HEK293 (cell line): ENCODE data around the gene TAPBPL.

Experiments
- BCL11B ChIP-seq: fragments of 450-650 bp; formaldehyde crosslinking; IDR thresholded peaks from 2 replicates; pipeline ENCODE4 v1.5.1; 2016; ENCODE audit warnings: low read depth, missing biosample characterization, missing genetic modification characterization
- HOXD13 ChIP-seq: sonication (generic); formaldehyde crosslinking; IDR thresholded peaks from 2 replicates; pipeline ENCODE4 v1.8.0; 2022; ENCODE audit warnings: missing genetic modification reagents, borderline replicate concordance
- MYNN ChIP-seq: fragments of 450-650 bp; formaldehyde crosslinking; IDR thresholded peaks from 2 replicates; pipeline ENCODE4 v1.5.1; 2016; ENCODE audit warnings: missing biosample characterization, missing genetic modification characterization, borderline replicate concordance
- SCRT2 ChIP-seq: fragments of 450-650 bp; formaldehyde crosslinking; IDR thresholded peaks from 2 replicates; pipeline ENCODE4 v1.5.1; 2016; ENCODE audit warnings: missing biosample characterization, missing genetic modification characterization
- SP2 ChIP-seq: fragments of 450-650 bp; formaldehyde crosslinking; IDR thresholded peaks from 2 replicates; pipeline ENCODE4 v1.5.1; 2016; ENCODE audit warnings: missing biosample characterization, missing genetic modification characterization
- TRIM28 ChIP-seq: IDR thresholded peaks from 2 replicates; pipeline ENCODE4 v1.6.1; 2011; ENCODE audit warnings: low read length, control low read depth, borderline replicate concordance
- ZBTB21 ChIP-seq: fragments of 450-650 bp; formaldehyde crosslinking; IDR thresholded peaks from 2 replicates; pipeline ENCODE4 v1.5.1; 2017; ENCODE audit warnings: missing biosample characterization, missing genetic modification characterization
- ZFP37 ChIP-seq: fragments of 450-650 bp; formaldehyde crosslinking; IDR thresholded peaks from 2 replicates; pipeline ENCODE4 v1.5.1; 2016; ENCODE audit warnings: missing biosample characterization, missing genetic modification characterization
- ZNF169 ChIP-seq: fragments of 450-650 bp; formaldehyde crosslinking; IDR thresholded peaks from 2 replicates; pipeline ENCODE4 v1.5.1; 2016; ENCODE audit warnings: missing biosample characterization, missing genetic modification characterization
- ZNF174 ChIP-seq: fragments of 450-650 bp; formaldehyde crosslinking; IDR thresholded peaks from 2 replicates; pipeline ENCODE4 v1.5.0; 2017; ENCODE audit warnings: missing biosample characterization, mild to moderate bottlenecking, missing genetic modification characterization
- ZNF175 ChIP-seq: fragments of 450-650 bp; formaldehyde crosslinking; IDR thresholded peaks from 2 replicates; pipeline ENCODE4 v1.5.1; 2016; ENCODE audit warnings: missing biosample characterization, missing genetic modification characterization
- ZNF2 ChIP-seq: fragments of 450-650 bp; formaldehyde crosslinking; IDR thresholded peaks from 2 replicates; pipeline ENCODE4 v1.5.1; 2016; ENCODE audit warnings: missing biosample characterization, missing genetic modification characterization
- ZNF211 ChIP-seq: fragments of 450-650 bp; formaldehyde crosslinking; IDR thresholded peaks from 2 replicates; pipeline ENCODE4 v1.5.1; 2016; ENCODE audit warnings: low read depth, missing biosample characterization, missing genetic modification characterization
- ZNF248 ChIP-seq: fragments of 450-650 bp; formaldehyde crosslinking; IDR thresholded peaks from 2 replicates; pipeline ENCODE4 v1.5.1; 2017; ENCODE audit warnings: missing biosample characterization, missing genetic modification characterization
- ZNF266 ChIP-seq: fragments of 450-650 bp; formaldehyde crosslinking; IDR thresholded peaks from 2 replicates; pipeline ENCODE4 v1.5.1; 2016; ENCODE audit warnings: missing biosample characterization, missing genetic modification characterization, low read depth
- ZNF274 ChIP-seq, 2 experiments: fragments of 200-500 bp in 1 of 2; fragments of 450-650 bp in 1 of 2; sonication (Bioruptor generic) in 1 of 2; formaldehyde crosslinking in 1 of 2; IDR thresholded peaks; 2 replicates each; pipeline versions ENCODE4 v1.5.1 to v1.6.1; 2014 to 2016; ENCODE audit warnings: borderline replicate concordance in 1 of 2, inconsistent platforms in 1 of 2, low read length in 1 of 2, missing biosample characterization in 1 of 2, missing genetic modification characterization in 1 of 2
- ZNF324 ChIP-seq: fragments of 450-650 bp; formaldehyde crosslinking; IDR thresholded peaks from 2 replicates; pipeline ENCODE4 v1.5.1; 2016; ENCODE audit warnings: missing biosample characterization, missing genetic modification characterization
- ZNF335 ChIP-seq: fragments of 450-650 bp; formaldehyde crosslinking; conservative IDR thresholded peaks from 2 replicates; pipeline ENCODE4 v1.5.1; 2016; ENCODE audit warnings: missing biosample characterization, missing genetic modification characterization
- ZNF394 ChIP-seq: fragments of 450-650 bp; formaldehyde crosslinking; IDR thresholded peaks from 2 replicates; pipeline ENCODE4 v1.5.1; 2016; ENCODE audit warnings: missing biosample characterization, missing genetic modification characterization, mild to moderate bottlenecking, moderate library complexity, borderline replicate concordance
- ZNF473 ChIP-seq: fragments of 450-650 bp; formaldehyde crosslinking; IDR thresholded peaks from 2 replicates; pipeline ENCODE4 v1.5.1; 2017; ENCODE audit warnings: missing biosample characterization, missing genetic modification characterization
- ZNF560 ChIP-seq: fragments of 450-650 bp; formaldehyde crosslinking; IDR thresholded peaks from 2 replicates; pipeline ENCODE4 v1.5.1; 2017; ENCODE audit warnings: missing biosample characterization, missing genetic modification characterization, borderline replicate concordance
- ZNF571 ChIP-seq: fragments of 450-650 bp; formaldehyde crosslinking; IDR thresholded peaks from 2 replicates; pipeline ENCODE4 v1.5.0; 2017; ENCODE audit warnings: missing biosample characterization, missing genetic modification characterization
- ZNF623 ChIP-seq: fragments of 450-650 bp; formaldehyde crosslinking; IDR thresholded peaks from 2 replicates; pipeline ENCODE4 v1.5.1; 2016; ENCODE audit warnings: missing biosample characterization, missing genetic modification characterization
- ZNF629 ChIP-seq: fragments of 450-650 bp; formaldehyde crosslinking; IDR thresholded peaks from 2 replicates; pipeline ENCODE4 v1.5.1; 2017; ENCODE audit warnings: missing biosample characterization, missing genetic modification characterization
- ZNF660 ChIP-seq: fragments of 450-650 bp; IDR thresholded peaks from 2 replicates; pipeline ENCODE4 v1.5.1; 2018; ENCODE audit warnings: missing biosample characterization, mild to moderate bottlenecking, missing genetic modification characterization
- ZNF664 ChIP-seq: fragments of 450-650 bp; formaldehyde crosslinking; IDR thresholded peaks from 2 replicates; pipeline ENCODE4 v1.5.1; 2016; ENCODE audit warnings: missing biosample characterization, missing genetic modification characterization
- ZNF670 ChIP-seq: fragments of 450-650 bp; formaldehyde crosslinking; IDR thresholded peaks from 2 replicates; pipeline ENCODE4 v1.5.1; 2016; ENCODE audit warnings: missing biosample characterization, missing genetic modification characterization, low read depth
- ZNF777 ChIP-seq: fragments of 450-650 bp; formaldehyde crosslinking; IDR thresholded peaks from 2 replicates; pipeline ENCODE4 v1.5.1; 2017; ENCODE audit warnings: missing biosample characterization, missing genetic modification characterization, borderline replicate concordance
- ZNF785 ChIP-seq: fragments of 450-650 bp; formaldehyde crosslinking; IDR thresholded peaks from 2 replicates; pipeline ENCODE4 v1.5.1; 2016; ENCODE audit warnings: missing biosample characterization, missing genetic modification characterization
- TF ChIP-seq, protein P1 (sequence below): fragments of 450-650 bp; formaldehyde crosslinking; IDR thresholded peaks from 2 replicates; pipeline ENCODE4 v1.5.1; 2016; ENCODE audit warnings: missing biosample characterization, missing genetic modification characterization
- TF ChIP-seq, protein P2 (sequence below): fragments of 450-650 bp; formaldehyde crosslinking; IDR thresholded peaks from 2 replicates; pipeline ENCODE4 v1.5.1; 2016; ENCODE audit warnings: missing biosample characterization, missing genetic modification characterization, low read depth
- TF ChIP-seq, protein P3 (sequence below): fragments of 450-650 bp; formaldehyde crosslinking; IDR thresholded peaks from 2 replicates; pipeline ENCODE4 v1.5.1; 2017; ENCODE audit warnings: missing biosample characterization, missing genetic modification characterization
- TF ChIP-seq, protein P4 (sequence below): fragments of 450-650 bp; formaldehyde crosslinking; IDR thresholded peaks from 2 replicates; pipeline ENCODE4 v1.5.1; 2016; ENCODE audit warnings: missing biosample characterization, missing genetic modification characterization

The TAPBPL gene

DNA sequence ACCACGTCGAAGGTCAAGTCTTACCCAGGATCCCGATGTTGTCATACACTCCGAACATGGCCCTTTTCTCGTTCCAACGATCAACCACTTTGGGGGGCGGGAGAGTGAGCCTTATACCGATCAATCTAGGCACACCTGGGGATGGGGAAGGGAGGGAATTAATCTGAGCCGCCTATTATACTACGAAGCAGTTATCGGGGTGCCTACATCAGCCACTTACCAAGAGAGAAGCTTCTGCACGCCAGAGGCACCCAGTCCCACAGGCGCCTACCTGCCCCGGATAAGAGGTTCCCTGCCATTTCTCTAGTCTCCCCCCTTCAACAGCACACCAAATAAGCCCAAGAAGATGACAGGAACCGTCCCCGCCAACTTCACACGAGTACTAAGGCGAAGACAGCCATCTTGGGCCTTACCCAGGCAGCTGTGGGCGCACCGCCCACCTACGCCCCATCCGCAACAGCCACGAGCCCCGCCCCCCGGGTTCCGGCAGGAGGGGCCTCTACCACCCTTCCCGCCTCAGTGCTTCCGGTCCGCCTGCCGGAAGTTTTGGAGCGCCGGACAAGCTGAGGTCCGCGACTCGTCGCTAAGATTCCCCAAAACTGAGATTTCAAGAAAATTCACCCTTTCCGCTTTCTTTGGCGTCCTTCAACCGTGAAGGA is 41.1 kb downstream of the TAPBPL start, which contains the start of gene MRPL51 (continued):
- TF ChIP-seq ZNF777 (tag by site-specific recombination) (no peak), SCRT2 (tag by site-specific recombination) (no peak), ZNF394 (tag by site-specific recombination) (no peak; the same call in none of the 2 replicates), ZNF211 (tag by site-specific recombination) (no peak), HOXD13 (CRISPR knock-in tag) (no peak), ZNF560 (no peak), ZNF169 (tag by site-specific recombination) (no peak), ZFP37 (tag by site-specific recombination) (0 out of 2 replicates have a peak, but pooled peaks have one; percentile 17), ZNF623 (tag by site-specific recombination) (no peak), MYNN (tag by site-specific recombination) (no peak), ZNF473 (tag by site-specific recombination) (no peak), ZBTB21 (tag by site-specific recombination) (peak; percentile 22; the same call in 1 of the 2 replicates), ZNF266 (tag by site-specific recombination) (no peak), ZNF670 (tag by site-specific recombination) (no peak), ZNF324 (0 out of 2 replicates have a peak, but pooled peaks have one; percentile 34), ZNF248 (tag by site-specific recombination) (no peak), SP2 (peak; percentile 95), ZNF629 (tag by site-specific recombination) (peak; percentile 66; the same call in 1 of the 2 replicates), ZNF174 (tag by site-specific recombination) (no peak), ZNF660 (tag by site-specific recombination) (no peak; the same call in none of the 2 replicates), ZNF785 (tag by site-specific recombination) (no peak), ZNF335 (peak; percentile 89), BCL11B (tag by site-specific recombination) (no peak), ZNF571 (tag by site-specific recombination) (no peak), ZNF2 (tag by site-specific recombination) (peak; percentile 88; the same call in 1 of the 2 replicates), ZNF274 (IDR thresholded peaks at IDR 0.05; ENCODE audit: low read length) (no peak), ZNF274 (tag by site-specific recombination; IDR thresholded peaks at IDR 0.05; ENCODE audit: borderline replicate concordance) (no peak), ZNF175 (no peak), ZNF664 (tag by site-specific recombination) (no peak), TRIM28 (no peak)
- TF ChIP-seq, protein P1, sequence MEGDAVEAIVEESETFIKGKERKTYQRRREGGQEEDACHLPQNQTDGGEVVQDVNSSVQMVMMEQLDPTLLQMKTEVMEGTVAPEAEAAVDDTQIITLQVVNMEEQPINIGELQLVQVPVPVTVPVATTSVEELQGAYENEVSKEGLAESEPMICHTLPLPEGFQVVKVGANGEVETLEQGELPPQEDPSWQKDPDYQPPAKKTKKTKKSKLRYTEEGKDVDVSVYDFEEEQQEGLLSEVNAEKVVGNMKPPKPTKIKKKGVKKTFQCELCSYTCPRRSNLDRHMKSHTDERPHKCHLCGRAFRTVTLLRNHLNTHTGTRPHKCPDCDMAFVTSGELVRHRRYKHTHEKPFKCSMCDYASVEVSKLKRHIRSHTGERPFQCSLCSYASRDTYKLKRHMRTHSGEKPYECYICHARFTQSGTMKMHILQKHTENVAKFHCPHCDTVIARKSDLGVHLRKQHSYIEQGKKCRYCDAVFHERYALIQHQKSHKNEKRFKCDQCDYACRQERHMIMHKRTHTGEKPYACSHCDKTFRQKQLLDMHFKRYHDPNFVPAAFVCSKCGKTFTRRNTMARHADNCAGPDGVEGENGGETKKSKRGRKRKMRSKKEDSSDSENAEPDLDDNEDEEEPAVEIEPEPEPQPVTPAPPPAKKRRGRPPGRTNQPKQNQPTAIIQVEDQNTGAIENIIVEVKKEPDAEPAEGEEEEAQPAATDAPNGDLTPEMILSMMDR = no peak
- TF ChIP-seq, protein P2, sequence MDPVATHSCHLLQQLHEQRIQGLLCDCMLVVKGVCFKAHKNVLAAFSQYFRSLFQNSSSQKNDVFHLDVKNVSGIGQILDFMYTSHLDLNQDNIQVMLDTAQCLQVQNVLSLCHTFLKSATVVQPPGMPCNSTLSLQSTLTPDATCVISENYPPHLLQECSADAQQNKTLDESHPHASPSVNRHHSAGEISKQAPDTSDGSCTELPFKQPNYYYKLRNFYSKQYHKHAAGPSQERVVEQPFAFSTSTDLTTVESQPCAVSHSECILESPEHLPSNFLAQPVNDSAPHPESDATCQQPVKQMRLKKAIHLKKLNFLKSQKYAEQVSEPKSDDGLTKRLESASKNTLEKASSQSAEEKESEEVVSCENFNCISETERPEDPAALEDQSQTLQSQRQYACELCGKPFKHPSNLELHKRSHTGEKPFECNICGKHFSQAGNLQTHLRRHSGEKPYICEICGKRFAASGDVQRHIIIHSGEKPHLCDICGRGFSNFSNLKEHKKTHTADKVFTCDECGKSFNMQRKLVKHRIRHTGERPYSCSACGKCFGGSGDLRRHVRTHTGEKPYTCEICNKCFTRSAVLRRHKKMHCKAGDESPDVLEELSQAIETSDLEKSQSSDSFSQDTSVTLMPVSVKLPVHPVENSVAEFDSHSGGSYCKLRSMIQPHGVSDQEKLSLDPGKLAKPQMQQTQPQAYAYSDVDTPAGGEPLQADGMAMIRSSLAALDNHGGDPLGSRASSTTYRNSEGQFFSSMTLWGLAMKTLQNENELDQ (tag by site-specific recombination) = no peak
- TF ChIP-seq, protein P3, sequence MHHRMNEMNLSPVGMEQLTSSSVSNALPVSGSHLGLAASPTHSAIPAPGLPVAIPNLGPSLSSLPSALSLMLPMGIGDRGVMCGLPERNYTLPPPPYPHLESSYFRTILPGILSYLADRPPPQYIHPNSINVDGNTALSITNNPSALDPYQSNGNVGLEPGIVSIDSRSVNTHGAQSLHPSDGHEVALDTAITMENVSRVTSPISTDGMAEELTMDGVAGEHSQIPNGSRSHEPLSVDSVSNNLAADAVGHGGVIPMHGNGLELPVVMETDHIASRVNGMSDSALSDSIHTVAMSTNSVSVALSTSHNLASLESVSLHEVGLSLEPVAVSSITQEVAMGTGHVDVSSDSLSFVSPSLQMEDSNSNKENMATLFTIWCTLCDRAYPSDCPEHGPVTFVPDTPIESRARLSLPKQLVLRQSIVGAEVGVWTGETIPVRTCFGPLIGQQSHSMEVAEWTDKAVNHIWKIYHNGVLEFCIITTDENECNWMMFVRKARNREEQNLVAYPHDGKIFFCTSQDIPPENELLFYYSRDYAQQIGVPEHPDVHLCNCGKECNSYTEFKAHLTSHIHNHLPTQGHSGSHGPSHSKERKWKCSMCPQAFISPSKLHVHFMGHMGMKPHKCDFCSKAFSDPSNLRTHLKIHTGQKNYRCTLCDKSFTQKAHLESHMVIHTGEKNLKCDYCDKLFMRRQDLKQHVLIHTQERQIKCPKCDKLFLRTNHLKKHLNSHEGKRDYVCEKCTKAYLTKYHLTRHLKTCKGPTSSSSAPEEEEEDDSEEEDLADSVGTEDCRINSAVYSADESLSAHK (tag by site-specific recombination) = no peak
- TF ChIP-seq, protein P4, sequence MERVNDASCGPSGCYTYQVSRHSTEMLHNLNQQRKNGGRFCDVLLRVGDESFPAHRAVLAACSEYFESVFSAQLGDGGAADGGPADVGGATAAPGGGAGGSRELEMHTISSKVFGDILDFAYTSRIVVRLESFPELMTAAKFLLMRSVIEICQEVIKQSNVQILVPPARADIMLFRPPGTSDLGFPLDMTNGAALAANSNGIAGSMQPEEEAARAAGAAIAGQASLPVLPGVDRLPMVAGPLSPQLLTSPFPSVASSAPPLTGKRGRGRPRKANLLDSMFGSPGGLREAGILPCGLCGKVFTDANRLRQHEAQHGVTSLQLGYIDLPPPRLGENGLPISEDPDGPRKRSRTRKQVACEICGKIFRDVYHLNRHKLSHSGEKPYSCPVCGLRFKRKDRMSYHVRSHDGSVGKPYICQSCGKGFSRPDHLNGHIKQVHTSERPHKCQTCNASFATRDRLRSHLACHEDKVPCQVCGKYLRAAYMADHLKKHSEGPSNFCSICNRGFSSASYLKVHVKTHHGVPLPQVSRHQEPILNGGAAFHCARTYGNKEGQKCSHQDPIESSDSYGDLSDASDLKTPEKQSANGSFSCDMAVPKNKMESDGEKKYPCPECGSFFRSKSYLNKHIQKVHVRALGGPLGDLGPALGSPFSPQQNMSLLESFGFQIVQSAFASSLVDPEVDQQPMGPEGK (tag by site-specific recombination) = no peak
